Keratinocyte (primary cell): Measurements from ENCODE around the gene KDM3A. TPM values are rescaled to one million over a fixed set of nuclear protein-coding genes. Genes with fewer than 3 reads are reported as not detected.

Source experiments
- DNase-seq: peaks from one replicate; pipeline ENCODE4 v3.0.0-alpha.2; 2011; ENCODE audit warnings: low read depth, missing footprints, low spot score
- FAIRE-seq: peaks from 2 replicates; lab custom pipeline; 2011; peaks lifted over from hg19 to GRCh38; lab: Jason Lieb, UNC
- H2AFZ ChIP-seq: 2 replicates; pipeline ENCODE4 v1.6.0; 2012; ENCODE audit warnings: low read length, control low read depth, inconsistent platforms; ENCODE audit not compliant: control insufficient read depth
- H3K27ac ChIP-seq: 2 replicates; pipeline ENCODE4 v1.5.1; 2011; ENCODE audit warnings: low read length; ENCODE audit not compliant: control insufficient read depth, insufficient read depth
- H3K27me3 ChIP-seq: 3 replicates; pipeline ENCODE4 v1.6.0; 2011; ENCODE audit warnings: low read length; ENCODE audit not compliant: control insufficient read depth, insufficient read depth; ENCODE audit errors: extremely low read depth
- H3K36me3 ChIP-seq, 2 experiments: 2 replicates in 1 of 2; 3 replicates in 1 of 2; pipeline ENCODE4 v1.5.1; 2011; ENCODE audit warnings: low read length in 2 of 2, mild to moderate bottlenecking in 1 of 2; ENCODE audit not compliant: control insufficient read depth in 2 of 2, insufficient read depth in 2 of 2; ENCODE audit errors: extremely low read depth in 1 of 2
- H3K4me1 ChIP-seq: 3 replicates; pipeline ENCODE4 v1.5.1; 2011; ENCODE audit warnings: low read length; ENCODE audit not compliant: control insufficient read depth, insufficient read depth; ENCODE audit errors: extremely low read depth
- H3K4me2 ChIP-seq: 3 replicates; pipeline ENCODE4 v1.6.0; 2011; ENCODE audit warnings: low read depth, low read length; ENCODE audit not compliant: control insufficient read depth, insufficient read depth; ENCODE audit errors: extremely low read depth
- H3K4me3 ChIP-seq, 3 experiments: fragments of 200-600 bp in 1 of 3; sonication (generic) in 1 of 3; 2 replicates in 2 of 3; 3 replicates in 1 of 3; pipeline ENCODE4 v1.5.1; 2011 to 2016; ENCODE audit warnings: low read length in 3 of 3, mild to moderate bottlenecking in 3 of 3, control low read depth in 2 of 3, inconsistent platforms in 1 of 3, low read depth in 1 of 3, mixed read lengths in 1 of 3, mixed run types in 1 of 3, moderate library complexity in 1 of 3; ENCODE audit not compliant: control insufficient read depth in 2 of 3, insufficient read depth in 2 of 3; ENCODE audit errors: extremely low read depth in 1 of 3
- H3K79me2 ChIP-seq: 2 replicates; pipeline ENCODE4 v1.6.0; 2012; ENCODE audit warnings: low read length; ENCODE audit not compliant: control insufficient read depth, insufficient read depth
- H3K9ac ChIP-seq: 3 replicates; pipeline ENCODE4 v1.6.0; 2011; ENCODE audit warnings: low read length; ENCODE audit not compliant: control insufficient read depth, insufficient read depth; ENCODE audit errors: extremely low read depth
- H3K9me1 ChIP-seq: 3 replicates; pipeline ENCODE4 v1.6.0; 2011; ENCODE audit warnings: low read length; ENCODE audit not compliant: control insufficient read depth, insufficient read depth; ENCODE audit errors: extremely low read depth
- H3K9me3 ChIP-seq: 2 replicates; pipeline ENCODE4 v1.5.1; 2012; ENCODE audit warnings: low read depth, low read length; ENCODE audit not compliant: control insufficient read depth
- H4K20me1 ChIP-seq: 3 replicates; pipeline ENCODE4 v1.6.0; 2011; ENCODE audit warnings: low read length; ENCODE audit not compliant: control insufficient read depth, insufficient read depth; ENCODE audit errors: extremely low read depth
- CTCF ChIP-seq, 3 experiments: IDR thresholded peaks in 1 of 3; conservative IDR thresholded peaks in 1 of 3; optimal IDR thresholded peaks in 1 of 3; 2 replicates in 2 of 3; 3 replicates in 1 of 3; pipeline versions ENCODE3 to v1.5.1; 2011; ENCODE audit warnings: low read length in 3 of 3, mild to moderate bottlenecking in 3 of 3, moderate library complexity in 2 of 3, control low read depth in 1 of 3, inconsistent platforms in 1 of 3; ENCODE audit not compliant: insufficient read depth in 2 of 3; ENCODE audit errors: extremely low read depth in 1 of 3
- EZH2 ChIP-seq: IDR thresholded peaks from one replicate; pipeline ENCODE4 v1.6.1; 2012; ENCODE audit warnings: inconsistent platforms, mild to moderate bottlenecking, low read length, moderate library complexity
- dilution Hi-C: fragments of 300-500 bp; cut with MboI; formaldehyde crosslinking; loops from one replicate; pipeline ENCODE4 v1.7.0; 2020; ENCODE audit warnings: low sequenced_read_pairs; ENCODE audit not compliant: extremely low pct_ligation_motif_present
- polyA plus RNA-seq, 5 experiments: library from polyadenylated mRNA; depleted of rRNA in 3 of 5; stranded (reverse) in 3 of 5; stranded (forward) in 1 of 5; unstranded in 1 of 5; fragments of >200 nt; gene quantifications; 1 replicate in 1 of 5; 2 replicates in 3 of 5; 3 replicates in 1 of 5; pipeline versions ENCODE4 v1.2.1 to v1.2.3, GENCODE V29; 2011 to 2012; ENCODE audit warnings: missing spikeins in 2 of 5, low read depth in 1 of 5, low replicate concordance in 1 of 5
- small RNA-seq, 3 experiments: library from RNA; depleted of rRNA; stranded (forward); fragments of <200 nt; gene quantifications; one replicate each; pipeline ENCODE3, GENCODE V24; 2012; ENCODE audit warnings: low read depth in 3 of 3, low replicate concordance in 1 of 3; ENCODE audit not compliant: insufficient read length in 3 of 3

The KDM3A gene
- polyA plus RNA-seq, 1 donor (not counting 4 experiments of a cell fraction or from before 2014, with no cell fraction given) = 32.9 TPM

GRCh38 chr2:86533589-86533988 lies 92.4 kb downstream of the KDM3A start:
- dilution Hi-C loops = no loop called here
- Histone ChIP-seq H3K36me3 (no peaks in the 10 kb centered on the region), H3K9me3 (no peaks in the 10 kb centered on the region), H4K20me1 (no peaks in the 10 kb centered on the region), H2AFZ (no peak overlapping the region), H3K9me1 (no peaks in the 10 kb centered on the region), H3K4me2 (no peak overlapping the region), H3K79me2 (no peaks in the 10 kb centered on the region), H3K27me3 (no peaks in the 10 kb centered on the region), H3K4me1 (no peaks in the 10 kb centered on the region), H3K4me3 (no peak overlapping the region), H3K9ac (no peak overlapping the region), H3K27ac (no peak overlapping the region)
- FAIRE-seq (no peak), DNase-seq (no peak)
- TF ChIP-seq EZH2 (no peak), CTCF (optimal IDR thresholded peaks at IDR 0.05 in 1 of 3, IDR thresholded peaks at IDR 0.05 in 1 of 3, conservative IDR thresholded peaks at IDR 0.05 in 1 of 3; ENCODE audit: extremely low read depth in 1 of 3, insufficient read depth in 2 of 3, low read length in 3 of 3) (no peak)

- dilution Hi-C loops = no loop called here
- TF ChIP-seq EZH2 (no peak), CTCF (optimal IDR thresholded peaks at IDR 0.05 in 1 of 3, IDR thresholded peaks at IDR 0.05 in 1 of 3, conservative IDR thresholded peaks at IDR 0.05 in 1 of 3; ENCODE audit: extremely low read depth in 1 of 3, insufficient read depth in 2 of 3, low read length in 3 of 3) (no peak)
- no peak for FAIRE-seq
- Histone ChIP-seq H3K4me1 (no peaks in the 10 kb centered on the region), H3K36me3 (no peaks in the 10 kb centered on the region), H2AFZ (no peak overlapping the region), H4K20me1 (no peaks in the 10 kb centered on the region), H3K27me3 (no peaks in the 10 kb centered on the region), H3K4me3 (no peak overlapping the region), H3K9ac (no peak overlapping the region), H3K9me1 (no peaks in the 10 kb centered on the region), H3K27ac (no peak overlapping the region), H3K79me2 (no peaks in the 10 kb centered on the region), H3K4me2 (no peak overlapping the region), H3K9me3 (no peaks in the 10 kb centered on the region)
- DNase-seq = no peak
These were observed 100.2 kb downstream of the KDM3A start for GRCh38 chr2:86541334-86541733.

Small RNAs within 50 kb of the gene (small RNA-seq; reads per million reads assigned to genes)
- 0 reads per million in 3 experiments for gene RNU6-640P

Other genes with a start within 250 kb of the KDM3A start
- gene IMMT, start 245.9 kb upstream of the KDM3A start, polyA plus RNA-seq = 65.2 to 91.5 TPM (median 74.0 TPM) in 3 replicates
- gene MRPL35, start 241.9 kb upstream of the KDM3A start, polyA plus RNA-seq = 65.3 to 76.4 TPM (median 71.9 TPM) in 3 replicates
- gene REEP1, start 103.7 kb upstream of the KDM3A start, polyA plus RNA-seq = 0.14 to 0.72 TPM (median 0.30 TPM) in 3 replicates
- gene CHMP3, start 122.1 kb downstream of the KDM3A start, polyA plus RNA-seq = 117 to 162 TPM (median 133 TPM) in 3 replicates
- gene RNF103, start 182.5 kb downstream of the KDM3A start, polyA plus RNA-seq = 11.0 to 15.7 TPM (median 11.7 TPM) in 3 replicates